ENCODE data around the gene APLN.

APLN gene

GRCh38 chrX:129629837-129630236 lies 24.9 kb downstream of the APLN start:
- DNase-seq: no peak
- Histone ChIP-seq H3K4me3 (ENCODE audit: low read depth, low read length) (no peak overlapping the region), H3K36me3 (no peaks in the 10 kb centered on the region), H3K27ac (no peak overlapping the region), H3K27me3 (ENCODE audit: insufficient read depth, low read depth, severe bottlenecking) (peaks cover 3% of the 10 kb centered on the region), H3K9me3 (ENCODE audit: severe bottlenecking) (no peaks in the 10 kb centered on the region)
- TF ChIP-seq, protein P1, sequence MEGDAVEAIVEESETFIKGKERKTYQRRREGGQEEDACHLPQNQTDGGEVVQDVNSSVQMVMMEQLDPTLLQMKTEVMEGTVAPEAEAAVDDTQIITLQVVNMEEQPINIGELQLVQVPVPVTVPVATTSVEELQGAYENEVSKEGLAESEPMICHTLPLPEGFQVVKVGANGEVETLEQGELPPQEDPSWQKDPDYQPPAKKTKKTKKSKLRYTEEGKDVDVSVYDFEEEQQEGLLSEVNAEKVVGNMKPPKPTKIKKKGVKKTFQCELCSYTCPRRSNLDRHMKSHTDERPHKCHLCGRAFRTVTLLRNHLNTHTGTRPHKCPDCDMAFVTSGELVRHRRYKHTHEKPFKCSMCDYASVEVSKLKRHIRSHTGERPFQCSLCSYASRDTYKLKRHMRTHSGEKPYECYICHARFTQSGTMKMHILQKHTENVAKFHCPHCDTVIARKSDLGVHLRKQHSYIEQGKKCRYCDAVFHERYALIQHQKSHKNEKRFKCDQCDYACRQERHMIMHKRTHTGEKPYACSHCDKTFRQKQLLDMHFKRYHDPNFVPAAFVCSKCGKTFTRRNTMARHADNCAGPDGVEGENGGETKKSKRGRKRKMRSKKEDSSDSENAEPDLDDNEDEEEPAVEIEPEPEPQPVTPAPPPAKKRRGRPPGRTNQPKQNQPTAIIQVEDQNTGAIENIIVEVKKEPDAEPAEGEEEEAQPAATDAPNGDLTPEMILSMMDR (IDR thresholded peaks at IDR 0.05; ENCODE audit: low read depth, low read length): no peak

DNA sequence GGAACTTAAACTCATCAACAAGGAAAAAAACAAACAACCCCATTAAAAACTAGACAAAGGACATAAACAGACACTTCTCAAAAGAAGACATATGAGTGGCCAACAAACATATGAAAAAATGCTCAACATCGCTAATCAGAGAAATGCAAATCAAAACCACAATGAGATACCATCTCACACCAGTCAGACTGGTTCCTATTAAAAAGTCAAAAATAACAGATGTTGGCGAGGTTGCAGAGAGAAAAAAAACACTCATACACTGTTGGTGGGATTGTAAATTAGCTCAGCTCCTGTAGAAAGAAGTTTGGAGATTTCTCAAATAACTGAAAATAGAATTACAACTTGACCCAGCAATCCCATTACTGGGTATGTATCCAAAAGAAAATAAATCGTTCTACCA lies 28.7 kb downstream of the APLN start:
- Histone ChIP-seq H3K4me3 (ENCODE audit: low read depth, low read length) (no peak overlapping the region), H3K27ac (no peak overlapping the region), H3K36me3 (no peaks in the 10 kb centered on the region), H3K27me3 (ENCODE audit: insufficient read depth, low read depth, severe bottlenecking) (peaks cover 3% of the 10 kb centered on the region), H3K9me3 (ENCODE audit: severe bottlenecking) (no peaks in the 10 kb centered on the region)
- no peak for DNase-seq
- TF ChIP-seq, protein P1 (IDR thresholded peaks at IDR 0.05; ENCODE audit: low read depth, low read length): no peak

DNA sequence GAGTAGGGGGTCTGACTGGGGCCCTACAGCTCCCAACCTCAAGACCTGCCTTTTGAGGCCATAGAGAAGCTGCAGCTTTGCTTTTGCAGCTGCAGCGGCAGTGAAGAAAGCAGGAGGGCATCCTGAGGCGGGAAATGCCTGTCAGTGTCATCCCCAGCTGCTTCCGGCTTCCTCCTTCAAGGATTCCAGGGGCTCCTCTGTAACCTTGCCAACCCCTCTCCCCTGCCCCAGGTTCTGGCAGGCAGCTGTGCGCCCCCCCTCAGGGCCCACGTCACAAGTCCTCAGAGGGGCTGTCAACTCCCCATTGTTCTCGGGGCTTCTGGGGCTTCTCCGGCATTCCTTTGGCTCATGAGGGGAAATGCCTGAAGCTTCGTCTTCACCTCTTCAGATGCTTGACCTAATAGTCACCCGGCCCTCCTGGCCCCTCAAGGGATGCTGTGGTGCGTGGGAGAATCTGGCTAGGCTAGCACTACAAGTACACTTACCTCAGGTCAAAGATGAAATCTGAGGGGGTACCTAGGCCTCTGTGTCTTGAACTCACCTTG lies 31.9 kb downstream of the APLN start:
- no peak for DNase-seq
- no peak overlapping the region for H3K27ac ChIP-seq
- TF ChIP-seq, protein P1 (IDR thresholded peaks at IDR 0.05; ENCODE audit: low read depth, low read length): no peak
- no peaks in the 10 kb centered on the region for H3K36me3 ChIP-seq
- no peaks in the 10 kb centered on the region for H3K9me3 ChIP-seq (ENCODE audit: severe bottlenecking)
- no peaks in the 10 kb centered on the region for H3K27me3 ChIP-seq (ENCODE audit: insufficient read depth, low read depth, severe bottlenecking)
- H3K4me3 ChIP-seq (ENCODE audit: low read depth, low read length): no peak overlapping the region

DNA sequence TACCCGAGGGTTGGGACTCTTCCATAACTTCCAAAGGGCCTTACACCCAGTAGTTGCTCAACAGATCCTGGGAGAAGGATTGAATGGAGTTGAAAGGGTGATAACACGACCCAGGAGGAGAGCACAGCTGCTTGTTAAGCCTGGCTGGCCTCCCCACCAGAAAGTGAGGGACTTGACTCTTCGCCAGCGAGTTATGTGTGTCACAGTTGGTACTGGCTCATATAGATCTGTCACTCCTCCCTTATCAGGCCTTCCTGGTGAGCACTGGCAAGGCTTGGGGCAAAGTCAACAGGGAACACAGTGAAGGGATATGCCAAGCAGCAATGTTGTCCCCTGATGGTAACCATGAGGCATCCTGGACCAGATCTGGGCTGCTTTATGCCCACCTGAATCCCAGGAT lies 35.8 kb downstream of the APLN start:
- Histone ChIP-seq H3K27me3 (ENCODE audit: insufficient read depth, low read depth, severe bottlenecking) (no peaks in the 10 kb centered on the region), H3K9me3 (ENCODE audit: severe bottlenecking) (no peaks in the 10 kb centered on the region), H3K36me3 (no peaks in the 10 kb centered on the region), H3K4me3 (ENCODE audit: low read depth, low read length) (no peak overlapping the region), H3K27ac (no peak overlapping the region)
- DNase-seq: no peak
- TF ChIP-seq, protein P1 (IDR thresholded peaks at IDR 0.05; ENCODE audit: low read depth, low read length): no peak

GRCh38 chrX:129617420-129617819 lies 37.3 kb downstream of the APLN start:
- TF ChIP-seq, protein P1 (IDR thresholded peaks at IDR 0.05; ENCODE audit: low read depth, low read length): no peak
- no peak for DNase-seq
- Histone ChIP-seq H3K4me3 (ENCODE audit: low read depth, low read length) (no peak overlapping the region), H3K27ac (no peak overlapping the region), H3K27me3 (ENCODE audit: insufficient read depth, low read depth, severe bottlenecking) (no peaks in the 10 kb centered on the region), H3K9me3 (ENCODE audit: severe bottlenecking) (no peaks in the 10 kb centered on the region), H3K36me3 (no peaks in the 10 kb centered on the region)

All from WERI-Rb-1 (cell line).